Fibroblast of mammary gland (primary cell): ENCODE results near the gene NUBPL.
A peak's percentile ranks its signal among the peaks of the same experiment; 100 is the strongest.

Source experiments
- DNase-seq: peaks from one replicate; pipeline ENCODE4 v3.0.0-alpha.2; 2010; ENCODE audit warnings: low read depth
- H3K4me3 ChIP-seq: 2 replicates; pipeline ENCODE4 v1.5.1; 2011; ENCODE audit warnings: low read depth, mild to moderate bottlenecking, low read length, moderate library complexity; ENCODE audit not compliant: control insufficient read depth
- TF ChIP-seq, protein P1 (sequence below): conservative IDR thresholded peaks from 2 replicates; pipeline ENCODE4 v1.5.1; 2011; ENCODE audit warnings: low read depth, low read length, inconsistent platforms; ENCODE audit not compliant: control insufficient read depth, insufficient read depth

The NUBPL gene

DNA sequence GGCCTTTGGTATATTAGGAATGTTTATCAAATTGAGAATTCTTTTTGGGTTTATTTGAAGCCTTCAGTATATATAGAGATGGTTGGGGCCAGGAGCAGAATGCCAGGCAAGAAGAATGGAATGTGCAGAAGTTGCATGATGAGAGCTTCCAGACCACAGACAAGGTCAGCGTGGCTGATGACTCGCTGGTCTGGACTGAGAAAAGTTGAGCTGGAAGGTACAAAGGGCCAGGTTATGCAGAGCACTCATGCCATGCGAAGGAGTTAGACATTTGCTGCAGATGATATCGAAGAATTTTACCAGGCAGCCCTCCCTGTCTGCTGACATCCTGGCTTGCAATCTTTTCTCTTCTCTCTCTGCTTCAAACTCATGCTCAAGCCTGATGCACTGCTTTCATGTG lies 319.7 kb downstream of the NUBPL start:
- peak; percentile 92 for DNase-seq
- H3K4me3 ChIP-seq, result no peak overlapping the region
- TF ChIP-seq, protein P1, sequence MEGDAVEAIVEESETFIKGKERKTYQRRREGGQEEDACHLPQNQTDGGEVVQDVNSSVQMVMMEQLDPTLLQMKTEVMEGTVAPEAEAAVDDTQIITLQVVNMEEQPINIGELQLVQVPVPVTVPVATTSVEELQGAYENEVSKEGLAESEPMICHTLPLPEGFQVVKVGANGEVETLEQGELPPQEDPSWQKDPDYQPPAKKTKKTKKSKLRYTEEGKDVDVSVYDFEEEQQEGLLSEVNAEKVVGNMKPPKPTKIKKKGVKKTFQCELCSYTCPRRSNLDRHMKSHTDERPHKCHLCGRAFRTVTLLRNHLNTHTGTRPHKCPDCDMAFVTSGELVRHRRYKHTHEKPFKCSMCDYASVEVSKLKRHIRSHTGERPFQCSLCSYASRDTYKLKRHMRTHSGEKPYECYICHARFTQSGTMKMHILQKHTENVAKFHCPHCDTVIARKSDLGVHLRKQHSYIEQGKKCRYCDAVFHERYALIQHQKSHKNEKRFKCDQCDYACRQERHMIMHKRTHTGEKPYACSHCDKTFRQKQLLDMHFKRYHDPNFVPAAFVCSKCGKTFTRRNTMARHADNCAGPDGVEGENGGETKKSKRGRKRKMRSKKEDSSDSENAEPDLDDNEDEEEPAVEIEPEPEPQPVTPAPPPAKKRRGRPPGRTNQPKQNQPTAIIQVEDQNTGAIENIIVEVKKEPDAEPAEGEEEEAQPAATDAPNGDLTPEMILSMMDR, result no peak

DNA sequence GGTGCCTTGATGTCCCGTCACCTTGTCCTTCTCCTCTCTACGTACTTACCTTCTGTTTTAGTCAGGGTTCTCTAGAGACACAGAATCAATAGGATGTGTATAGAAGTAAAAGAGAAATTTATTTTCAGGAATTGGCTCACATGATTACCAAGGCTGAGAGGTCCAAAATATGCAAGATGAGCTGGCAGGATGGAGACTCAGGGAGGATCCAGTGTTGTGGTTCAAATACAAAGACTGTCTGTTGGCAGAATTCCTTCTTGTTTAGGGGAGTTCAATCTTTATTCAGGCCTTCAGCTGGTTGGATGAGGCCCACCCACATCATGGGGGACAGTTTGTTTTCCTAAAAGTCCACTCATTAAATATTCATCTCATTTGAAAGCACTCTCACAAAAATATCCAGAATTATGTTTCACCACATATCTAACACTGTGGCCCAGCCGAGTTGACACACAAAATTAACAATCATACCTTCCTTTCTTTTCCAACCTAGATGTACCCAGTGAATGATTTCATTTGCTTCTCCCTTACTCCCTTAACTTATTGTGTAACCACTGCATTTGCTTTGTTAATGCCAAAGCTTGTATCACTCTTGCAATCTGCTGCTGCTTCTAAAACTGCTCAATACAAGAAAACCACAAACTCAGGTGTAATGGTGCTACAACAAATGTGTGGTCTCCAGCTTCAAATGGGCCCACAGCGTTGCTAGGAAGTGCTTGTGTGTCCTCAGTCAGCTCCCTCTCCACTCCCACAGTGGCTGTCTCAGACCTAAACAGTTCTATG lies 320.5 kb downstream of the NUBPL start:
- TF ChIP-seq, protein P1, result no peak
- DNase-seq, result peak; percentile 62
- no peak overlapping the region for H3K4me3 ChIP-seq

DNA sequence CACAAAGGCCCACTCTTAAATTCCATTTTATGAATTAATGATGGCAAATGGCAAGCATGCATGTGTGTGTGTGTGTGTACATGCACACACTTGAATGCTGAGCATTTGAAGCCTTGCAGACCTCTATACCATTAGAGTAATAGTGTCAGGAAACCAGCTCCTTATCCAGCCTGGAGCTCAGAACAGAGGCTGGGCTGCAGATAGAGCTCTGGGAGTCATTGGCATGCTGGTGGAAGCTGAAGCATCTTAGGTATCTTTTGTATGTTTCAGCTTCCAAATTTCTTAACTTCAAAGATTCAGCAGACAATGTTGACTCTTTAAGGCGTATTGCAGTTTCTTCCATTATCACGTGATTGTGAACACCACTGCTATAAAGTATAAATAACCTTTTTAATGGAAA lies 323.0 kb downstream of the NUBPL start:
- TF ChIP-seq, protein P1, result no peak
- no peak overlapping the region for H3K4me3 ChIP-seq
- no peak for DNase-seq

DNA sequence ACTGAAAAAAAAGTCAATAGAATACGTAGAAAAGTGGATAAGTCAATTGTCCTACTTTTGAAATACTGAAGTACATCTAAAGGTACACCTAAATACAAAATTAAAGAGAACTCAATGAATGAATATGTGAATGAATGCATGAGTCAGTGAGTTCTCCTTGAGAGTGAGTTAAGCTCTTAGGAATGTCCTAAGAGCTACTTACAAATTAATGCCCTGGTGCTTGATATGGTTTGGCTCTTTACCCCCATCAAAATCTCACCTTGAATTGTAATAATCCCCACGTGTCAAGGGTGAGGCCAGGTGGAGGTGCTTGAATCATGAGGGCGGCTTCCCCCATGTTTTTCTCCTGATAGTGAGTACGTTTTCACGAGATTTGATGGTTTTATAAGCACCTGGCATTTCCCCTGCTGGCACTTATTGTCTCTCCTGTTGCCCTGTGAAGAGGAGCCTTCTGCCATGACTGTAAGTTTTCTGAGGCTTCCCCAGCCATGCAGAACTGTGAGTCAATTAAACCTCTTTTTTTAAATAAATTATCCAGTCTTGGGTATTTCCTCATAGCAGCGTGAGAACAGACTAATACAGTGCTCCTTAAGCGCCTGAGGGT lies 323.7 kb downstream of the NUBPL start:
- TF ChIP-seq, protein P1, result no peak
- no peak overlapping the region for H3K4me3 ChIP-seq
- DNase-seq, result peak; percentile 60

DNA sequence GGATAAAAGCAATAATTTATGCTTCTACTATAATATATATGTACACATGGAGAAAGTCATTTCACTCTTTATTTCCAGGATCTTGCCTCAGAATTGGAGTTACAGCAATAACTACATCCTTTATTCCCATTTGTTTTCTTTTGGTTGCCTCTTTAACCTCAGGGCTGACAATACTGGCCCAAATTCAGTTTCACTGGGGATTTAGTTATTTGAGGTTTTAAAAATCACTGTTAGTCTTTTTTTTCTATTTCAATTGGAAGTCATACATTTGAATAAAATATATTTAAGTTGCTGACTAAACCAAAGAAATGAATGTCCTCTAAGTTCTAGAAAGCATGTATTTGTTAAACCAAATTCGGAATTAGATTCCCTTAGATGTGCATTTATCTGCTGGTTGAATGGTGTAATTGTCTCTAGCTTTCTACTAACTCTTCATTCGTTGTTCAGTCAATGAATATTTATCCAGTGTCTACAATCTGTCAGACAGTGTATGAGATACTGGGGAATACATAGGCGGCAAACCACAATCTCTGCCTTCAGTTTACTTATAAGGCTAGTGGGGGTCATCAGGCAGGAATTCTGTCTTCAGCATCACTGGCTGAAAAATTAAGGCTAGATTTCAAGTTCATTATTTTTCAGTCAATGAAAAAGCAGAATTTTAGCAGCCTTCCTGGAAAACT lies 325.1 kb downstream of the NUBPL start:
- TF ChIP-seq, protein P1, result no peak
- DNase-seq, result no peak
- no peak overlapping the region for H3K4me3 ChIP-seq

DNA sequence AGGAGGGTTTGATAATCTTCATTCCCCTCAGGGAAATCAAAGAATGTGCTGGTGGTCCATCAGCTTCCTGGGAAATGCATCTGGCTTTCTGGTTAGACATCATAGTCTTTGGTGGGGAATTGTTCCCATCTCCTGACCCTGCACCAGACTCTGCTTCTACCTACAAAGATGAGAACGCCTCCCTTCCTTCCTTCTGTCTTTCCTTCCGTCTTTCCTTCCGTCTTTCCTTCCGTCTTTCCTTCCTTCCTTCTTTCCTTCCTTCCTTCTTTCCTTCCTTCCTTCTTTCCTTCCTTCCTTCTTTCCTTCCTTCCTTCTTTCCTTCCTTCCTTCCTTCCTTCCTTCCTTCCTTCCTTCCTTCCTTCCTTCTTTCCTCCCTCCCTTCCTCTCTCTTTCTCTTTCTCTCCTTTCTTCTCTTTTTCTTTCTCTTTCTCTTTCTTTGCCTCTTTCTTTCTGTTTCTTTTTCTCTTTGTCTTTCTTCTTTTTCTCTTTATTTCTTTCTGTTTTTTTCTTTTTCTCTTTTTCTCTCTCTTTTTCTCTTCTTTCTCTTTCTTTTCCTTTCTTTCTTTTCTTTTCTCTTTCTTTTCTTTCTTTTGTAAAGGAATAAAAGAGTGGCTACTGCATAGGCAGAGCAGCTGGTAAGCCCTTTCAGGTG lies 326.9 kb downstream of the NUBPL start:
- no peak for DNase-seq
- TF ChIP-seq, protein P1, result no peak
- no peak overlapping the region for H3K4me3 ChIP-seq
